NCI-H1092 (cell line): Measurements from ENCODE around the gene TWNK.
"Not testable (repeated sequence)": the region's sequence is repeated elsewhere in the genome, so short reads cannot be mapped to it uniquely, and the experiment has no call there.

Experiments used
- DNase-seq: peaks from one replicate; lab custom pipeline; 2025; lab: John Stamatoyannopoulos, UW

The TWNK gene

GRCh38 chr10:101030496-101031127 lies 43.3 kb downstream of the TWNK start:
- DNase-seq = no peak

- peak; percentile 86 for DNase-seq
These were observed 43.9 kb downstream of the TWNK start, which contains the start of the genes PDZD7 and SFXN3 for GRCh38 chr10:101031128-101031795. PDZD7 (minus strand) TSS chr10:101031129; CDS start chr10:101030219, 910 bp downstream. SFXN3 (plus strand) TSS chr10:101031234; CDS start chr10:101034695, 3,461 bp downstream.

GRCh38 chr10:101031796-101032636 lies 44.7 kb downstream of the TWNK start:
- DNase-seq = peak; percentile 31

GRCh38 chr10:101032637-101033224 lies 45.4 kb downstream of the TWNK start:
- DNase-seq = no peak

- DNase-seq = no peak
These were observed 45.9 kb downstream of the TWNK start for GRCh38 chr10:101033276-101033675.

GRCh38 chr10:101034404-101034803 lies 47.1 kb downstream of the TWNK start:
- not testable (repeated sequence) for DNase-seq

- no peak for DNase-seq
These were observed 48.0 kb downstream of the TWNK start for GRCh38 chr10:101035314-101035713.

- DNase-seq = no peak
These were observed 48.8 kb downstream of the TWNK start for GRCh38 chr10:101035916-101036702.

- DNase-seq = no peak
These were observed 49.4 kb downstream of the TWNK start for GRCh38 chr10:101036726-101037125.

GRCh38 chr10:101038484-101038883 lies 51.1 kb downstream of the TWNK start:
- no peak for DNase-seq

- DNase-seq = no peak
These were observed 52.7 kb downstream of the TWNK start for GRCh38 chr10:101040061-101040460.

- DNase-seq = no peak
These were observed 53.5 kb downstream of the TWNK start for GRCh38 chr10:101040851-101041250.

GRCh38 chr10:101041252-101041761 lies 54.0 kb downstream of the TWNK start:
- DNase-seq = peak; percentile 71

GRCh38 chr10:101042118-101042517 lies 54.8 kb downstream of the TWNK start:
- DNase-seq = no peak

- DNase-seq = peak; percentile 89
These were observed 55.5 kb downstream of the TWNK start for GRCh38 chr10:101042667-101043362.

- DNase-seq = no peak
These were observed 56.0 kb downstream of the TWNK start for GRCh38 chr10:101043363-101043707.
